Umbilical cord (tissue), 1 donor: ENCODE results near the gene TIPRL. TPM values are rescaled to one million over a fixed set of nuclear protein-coding genes. Genes with fewer than 3 reads are reported as not detected.

Experiments
- total RNA-seq: library from RNA; depleted of rRNA; stranded (reverse); fragments of >200 nt; gene quantifications from one replicate; pipeline ENCODE4 v1.2.3, GENCODE V29; 2014; ENCODE audit warnings: low replicate concordance; ENCODE audit not compliant: insufficient read depth

The TIPRL gene
- total RNA-seq, 1 donor from 2014 or later: 46.0 TPM

Other genes with a start within 250 kb of the TIPRL start
- gene DCAF6, start 242.3 kb upstream of the TIPRL start, total RNA-seq: 58.7 TPM
- 34.9 TPM for gene MPC2, start 241.9 kb upstream of the TIPRL start, total RNA-seq
- 20.0 TPM for gene GPR161, start 42.0 kb upstream of the TIPRL start, total RNA-seq
- 26.7 TPM for gene SFT2D2, start 47.0 kb downstream of the TIPRL start, total RNA-seq
- 0.72 TPM for gene TBX19, start 101.9 kb downstream of the TIPRL start, total RNA-seq